ENCODE measurements around the gene SEPTIN8.
"Not testable (repeated sequence)": the region's sequence is repeated elsewhere in the genome, so short reads cannot be mapped to it uniquely, and the experiment has no call there.

SEPTIN8 gene

DNA sequence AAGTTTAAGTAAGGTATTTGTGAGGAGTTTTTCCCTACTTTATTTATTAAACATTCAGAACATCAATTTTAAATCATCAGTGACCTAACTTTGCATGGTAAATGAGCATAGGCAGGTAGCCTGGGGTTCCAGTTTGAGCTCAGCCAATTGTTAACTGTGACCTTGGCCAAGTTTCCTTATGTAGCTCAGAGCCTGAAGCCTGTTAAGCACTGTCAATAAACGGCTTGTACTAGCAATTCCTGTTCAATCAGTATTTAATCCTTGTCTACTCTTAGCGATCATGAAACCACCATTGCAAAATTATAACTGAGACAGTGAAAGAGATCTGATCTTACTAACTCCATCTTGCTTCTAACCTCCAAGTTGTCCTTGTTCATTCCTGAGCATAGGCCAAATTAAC lies 31.4 kb upstream of the SEPTIN8 start:
- peaks cover 8% of the 10 kb centered on the region for H3K4me1 Mint-ChIP-seq
- H3K9me3 Mint-ChIP-seq, result peaks cover 4% of the 10 kb centered on the region
- H3K27ac Mint-ChIP-seq, result no peak overlapping the region

DNA sequence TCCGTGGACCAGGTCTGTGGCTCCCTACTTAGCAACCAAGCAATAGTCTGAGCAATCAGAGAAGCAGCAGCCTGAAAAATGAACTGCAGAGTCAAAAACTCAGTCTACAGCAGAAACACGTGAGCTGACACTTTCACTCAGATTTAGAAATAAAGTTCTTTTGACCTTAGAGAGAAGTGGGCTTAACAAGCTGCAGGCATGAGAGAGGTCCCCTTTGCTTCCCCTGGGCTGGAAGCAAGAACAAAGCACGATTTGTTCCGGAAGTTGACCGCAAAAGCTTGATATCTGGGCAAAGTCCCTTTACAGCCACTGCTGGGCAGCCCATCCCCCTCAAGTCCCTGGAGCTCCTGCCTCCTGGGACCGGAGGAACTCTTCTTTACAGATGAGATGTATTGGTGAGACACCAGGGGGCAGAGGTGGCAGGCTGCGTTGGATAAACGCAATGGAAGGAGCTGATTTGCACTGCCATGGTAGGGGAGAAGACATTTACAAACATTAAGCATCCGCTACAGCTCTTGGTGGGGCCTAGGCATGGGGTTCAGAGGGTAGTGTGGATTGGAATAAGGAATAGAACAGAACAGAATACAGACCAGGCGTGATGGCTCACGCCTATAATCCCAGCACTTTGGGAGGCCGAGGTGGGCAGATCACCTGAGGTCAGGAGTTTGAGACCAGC lies 30.3 kb upstream of the SEPTIN8 start:
- Mint-ChIP-seq H3K4me1 (peaks cover under 1% of the 10 kb centered on the region), H3K4me3 (peak overlapping the region in 1 of 3 experiments; percentile 5), H3K27ac (peak overlapping the region; percentile 42 to 76 (median 76)), H3K9me3 (peaks cover 4% of the 10 kb centered on the region), H3K36me3 (ENCODE audit: low read depth) (no peaks in the 10 kb centered on the region), H3K27me3 (ENCODE audit: low read depth) (peaks cover 63% of the 10 kb centered on the region)
- TF ChIP-seq, protein P1, sequence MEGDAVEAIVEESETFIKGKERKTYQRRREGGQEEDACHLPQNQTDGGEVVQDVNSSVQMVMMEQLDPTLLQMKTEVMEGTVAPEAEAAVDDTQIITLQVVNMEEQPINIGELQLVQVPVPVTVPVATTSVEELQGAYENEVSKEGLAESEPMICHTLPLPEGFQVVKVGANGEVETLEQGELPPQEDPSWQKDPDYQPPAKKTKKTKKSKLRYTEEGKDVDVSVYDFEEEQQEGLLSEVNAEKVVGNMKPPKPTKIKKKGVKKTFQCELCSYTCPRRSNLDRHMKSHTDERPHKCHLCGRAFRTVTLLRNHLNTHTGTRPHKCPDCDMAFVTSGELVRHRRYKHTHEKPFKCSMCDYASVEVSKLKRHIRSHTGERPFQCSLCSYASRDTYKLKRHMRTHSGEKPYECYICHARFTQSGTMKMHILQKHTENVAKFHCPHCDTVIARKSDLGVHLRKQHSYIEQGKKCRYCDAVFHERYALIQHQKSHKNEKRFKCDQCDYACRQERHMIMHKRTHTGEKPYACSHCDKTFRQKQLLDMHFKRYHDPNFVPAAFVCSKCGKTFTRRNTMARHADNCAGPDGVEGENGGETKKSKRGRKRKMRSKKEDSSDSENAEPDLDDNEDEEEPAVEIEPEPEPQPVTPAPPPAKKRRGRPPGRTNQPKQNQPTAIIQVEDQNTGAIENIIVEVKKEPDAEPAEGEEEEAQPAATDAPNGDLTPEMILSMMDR (IDR thresholded peaks at IDR 0.05; ENCODE audit: unreplicated experiment in 3 of 3), result peak in 2 of 3 experiments; percentile 15 to 24

More for the DNA sequence above, 31.4 kb upstream of the SEPTIN8 start:
- Mint-ChIP-seq H3K36me3 (ENCODE audit: low read depth) (no peaks in the 10 kb centered on the region), H3K27me3 (ENCODE audit: low read depth) (peaks cover 66% of the 10 kb centered on the region), H3K4me3 (no peak overlapping the region)
- TF ChIP-seq, protein P1 (IDR thresholded peaks at IDR 0.05; ENCODE audit: unreplicated experiment in 3 of 3), result no peak

DNA sequence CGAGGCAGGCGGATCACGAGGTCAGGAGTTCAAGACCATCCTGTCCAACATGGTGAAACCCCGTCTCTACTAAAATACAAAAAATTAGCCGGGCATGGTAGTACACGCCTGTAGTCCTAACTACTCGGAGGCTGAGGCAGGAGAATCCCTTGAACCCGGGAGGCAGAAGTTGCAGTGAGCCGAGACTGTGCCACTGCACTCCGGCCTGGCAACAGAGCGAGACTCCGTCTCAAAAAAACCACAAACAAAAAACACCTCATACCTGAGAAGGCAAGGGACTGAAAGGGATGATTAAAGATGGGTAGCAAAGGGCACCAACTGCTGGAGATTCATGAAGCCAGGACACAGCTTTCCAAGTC lies 29.7 kb upstream of the SEPTIN8 start:
- peaks cover 62% of the 10 kb centered on the region for H3K27me3 Mint-ChIP-seq (ENCODE audit: low read depth)
- H3K27ac Mint-ChIP-seq, result peak overlapping the region; percentile 42 to 76 (median 76)
- not testable (repeated sequence) for H3K9me3 Mint-ChIP-seq; H3K4me3 Mint-ChIP-seq; H3K4me1 Mint-ChIP-seq; H3K36me3 Mint-ChIP-seq (ENCODE audit: low read depth)

DNA sequence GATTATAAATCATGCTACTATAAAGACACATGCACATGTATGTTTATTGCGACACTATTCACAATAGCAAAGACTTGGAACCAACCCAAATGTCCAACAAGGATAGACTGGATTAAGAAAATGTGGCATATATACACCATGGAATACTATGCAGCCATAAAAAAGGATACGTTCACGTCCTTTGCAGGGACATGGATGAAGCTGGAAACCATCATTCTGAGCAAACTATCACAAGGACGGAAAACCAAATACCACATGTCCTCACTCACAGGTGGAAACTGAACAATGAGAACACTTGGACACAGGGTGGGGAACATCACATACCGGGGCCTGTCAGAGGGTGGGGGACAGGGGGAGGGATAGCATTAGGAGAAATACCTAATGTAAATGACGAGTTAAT lies 28.8 kb upstream of the SEPTIN8 start:
- not testable (repeated sequence) for H3K9me3 Mint-ChIP-seq; H3K27ac Mint-ChIP-seq; H3K4me3 Mint-ChIP-seq; H3K36me3 Mint-ChIP-seq (ENCODE audit: low read depth); H3K4me1 Mint-ChIP-seq
- peaks cover 53% of the 10 kb centered on the region for H3K27me3 Mint-ChIP-seq (ENCODE audit: low read depth)

DNA sequence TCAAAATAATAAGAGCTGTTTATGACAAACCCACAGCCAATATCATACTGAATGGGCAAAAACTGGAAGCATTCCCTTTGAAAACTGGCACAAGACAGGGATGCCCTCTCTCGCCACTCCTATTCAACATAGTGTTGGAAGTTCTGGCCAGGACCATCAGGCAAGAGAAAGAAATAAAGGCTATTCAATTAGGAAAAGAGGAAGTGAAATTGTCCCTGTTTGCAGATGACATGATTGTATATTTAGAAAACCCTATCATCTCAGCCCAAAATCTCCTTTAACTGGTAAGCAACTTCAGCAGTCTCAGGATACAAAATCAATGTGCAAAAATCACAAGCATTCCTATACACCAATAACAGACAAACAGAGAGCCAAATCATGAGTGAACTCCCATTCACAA lies 27.2 kb upstream of the SEPTIN8 start:
- H3K9me3 Mint-ChIP-seq, H3K4me3 Mint-ChIP-seq, H3K27ac Mint-ChIP-seq: not testable (repeated sequence)

DNA sequence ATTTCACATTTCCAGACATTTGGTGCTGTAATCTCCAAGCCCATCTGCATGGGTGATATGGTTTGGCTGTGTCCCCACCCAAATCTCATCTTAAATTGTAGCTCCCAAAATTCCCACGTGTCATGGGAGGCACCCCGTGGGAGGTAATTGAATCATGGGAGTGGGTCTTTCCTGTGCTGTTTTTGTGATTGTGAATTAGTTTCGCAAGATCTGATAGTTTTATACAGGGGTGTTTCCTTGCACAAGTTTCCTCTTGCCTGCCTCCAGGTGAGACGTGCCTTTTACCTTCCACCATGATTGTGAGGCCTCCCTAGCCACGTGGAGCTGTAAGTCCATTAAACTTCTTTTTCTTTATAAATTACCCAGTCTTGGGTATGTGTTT lies 25.6 kb upstream of the SEPTIN8 start:
- not testable (repeated sequence) for H3K9me3 Mint-ChIP-seq; H3K27ac Mint-ChIP-seq; H3K4me3 Mint-ChIP-seq; H3K36me3 Mint-ChIP-seq (ENCODE audit: low read depth); H3K4me1 Mint-ChIP-seq
- H3K27me3 Mint-ChIP-seq (ENCODE audit: low read depth), result peaks cover 32% of the 10 kb centered on the region

More for the DNA sequence above, 27.2 kb upstream of the SEPTIN8 start:
- H3K27me3 Mint-ChIP-seq (ENCODE audit: low read depth), result peaks cover 40% of the 10 kb centered on the region
- H3K36me3 Mint-ChIP-seq (ENCODE audit: low read depth); H3K4me1 Mint-ChIP-seq: not testable (repeated sequence)

DNA sequence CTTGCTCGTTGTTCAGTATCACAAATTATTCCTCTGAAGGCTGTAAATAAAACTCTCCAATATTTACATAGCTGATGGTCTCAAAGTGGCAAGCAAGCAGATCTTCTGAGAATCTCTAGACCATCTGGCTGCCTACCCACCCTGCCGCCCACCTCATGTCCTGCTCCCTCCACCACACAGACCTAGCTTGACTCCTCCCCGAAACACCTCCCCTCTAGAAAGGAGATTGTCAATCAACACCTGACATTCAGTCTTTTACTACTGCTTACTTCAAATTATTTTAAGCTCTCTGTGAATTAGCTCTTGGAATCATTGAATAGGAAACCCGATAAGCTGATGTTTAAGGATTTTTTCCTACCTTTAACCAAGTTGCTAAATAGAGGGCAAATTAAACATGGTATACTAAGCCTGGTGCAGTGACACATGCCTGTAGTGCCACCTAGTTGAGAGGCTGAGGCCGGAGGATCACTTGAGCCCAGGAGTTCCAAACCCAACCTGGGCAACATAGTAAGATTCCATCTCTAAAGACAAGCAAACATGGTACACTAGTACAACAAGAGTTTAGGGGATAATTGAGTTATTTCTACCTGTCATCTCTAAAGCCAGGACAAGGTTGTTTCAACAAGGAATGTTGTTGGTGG lies 25.1 kb upstream of the SEPTIN8 start:
- no peak overlapping the region for H3K27ac Mint-ChIP-seq
- H3K4me1 Mint-ChIP-seq, result no peaks in the 10 kb centered on the region
- TF ChIP-seq, protein P1 (IDR thresholded peaks at IDR 0.05; ENCODE audit: unreplicated experiment in 3 of 3), result no peak
- peaks cover 27% of the 10 kb centered on the region for H3K27me3 Mint-ChIP-seq (ENCODE audit: low read depth)
- H3K36me3 Mint-ChIP-seq (ENCODE audit: low read depth), result no peaks in the 10 kb centered on the region
- no peak overlapping the region for H3K4me3 Mint-ChIP-seq
- peaks cover 4% of the 10 kb centered on the region for H3K9me3 Mint-ChIP-seq

DNA sequence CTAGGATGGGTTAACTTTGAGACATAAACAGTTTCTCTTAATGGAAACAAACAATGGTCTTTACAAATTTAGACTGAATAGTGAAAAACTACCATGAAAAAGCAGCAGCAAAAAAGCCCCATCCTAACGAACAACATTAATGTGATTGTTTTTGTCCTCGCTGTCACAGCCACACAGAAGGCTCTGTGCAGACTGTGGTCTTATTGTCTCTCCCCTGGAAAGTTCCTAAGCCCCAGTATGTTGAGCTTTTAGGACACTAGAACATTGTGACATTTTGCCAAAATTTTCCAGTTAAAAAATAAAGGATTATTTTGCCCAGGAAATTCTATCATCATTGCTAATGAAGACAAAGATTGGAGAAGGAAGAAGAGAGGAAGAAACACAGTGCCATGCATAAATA lies 23.5 kb upstream of the SEPTIN8 start:
- H3K4me1 Mint-ChIP-seq, result no peaks in the 10 kb centered on the region
- H3K4me3 Mint-ChIP-seq, result no peak overlapping the region
- TF ChIP-seq, protein P1 (IDR thresholded peaks at IDR 0.05; ENCODE audit: unreplicated experiment in 3 of 3), result no peak
- peaks cover 25% of the 10 kb centered on the region for H3K27me3 Mint-ChIP-seq (ENCODE audit: low read depth)
- no peaks in the 10 kb centered on the region for H3K36me3 Mint-ChIP-seq (ENCODE audit: low read depth)
- H3K9me3 Mint-ChIP-seq, result peaks cover 4% of the 10 kb centered on the region
- H3K27ac Mint-ChIP-seq, result no peak overlapping the region

Data from nephron (organoid).